ENCODE measurements around the gene IQCE.
A peak's percentile ranks its signal among the peaks of the same experiment; 100 is the strongest.

Gene IQCE

DNA sequence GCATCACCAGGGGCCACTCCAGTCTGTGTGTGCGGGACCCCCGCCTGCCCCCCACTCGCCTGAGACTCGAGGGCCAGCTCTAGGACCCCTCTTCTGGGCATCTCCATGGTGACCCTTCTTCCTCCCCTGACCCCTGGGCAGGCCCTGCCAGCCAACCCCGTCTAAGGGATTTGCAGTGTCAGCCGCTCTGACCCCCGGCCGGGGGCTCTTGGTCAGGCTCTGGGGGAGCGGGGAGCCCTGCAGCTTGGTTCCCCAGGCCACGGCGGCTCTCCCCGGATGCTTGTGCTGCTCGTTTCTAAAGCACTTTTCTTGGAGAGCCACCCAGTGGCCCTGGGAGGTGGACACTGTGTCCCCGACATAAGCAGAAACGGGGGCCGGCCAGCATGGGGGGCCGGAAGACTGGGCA is 78.3 kb downstream of the IQCE start:
- no peak for DNase-seq

DNA sequence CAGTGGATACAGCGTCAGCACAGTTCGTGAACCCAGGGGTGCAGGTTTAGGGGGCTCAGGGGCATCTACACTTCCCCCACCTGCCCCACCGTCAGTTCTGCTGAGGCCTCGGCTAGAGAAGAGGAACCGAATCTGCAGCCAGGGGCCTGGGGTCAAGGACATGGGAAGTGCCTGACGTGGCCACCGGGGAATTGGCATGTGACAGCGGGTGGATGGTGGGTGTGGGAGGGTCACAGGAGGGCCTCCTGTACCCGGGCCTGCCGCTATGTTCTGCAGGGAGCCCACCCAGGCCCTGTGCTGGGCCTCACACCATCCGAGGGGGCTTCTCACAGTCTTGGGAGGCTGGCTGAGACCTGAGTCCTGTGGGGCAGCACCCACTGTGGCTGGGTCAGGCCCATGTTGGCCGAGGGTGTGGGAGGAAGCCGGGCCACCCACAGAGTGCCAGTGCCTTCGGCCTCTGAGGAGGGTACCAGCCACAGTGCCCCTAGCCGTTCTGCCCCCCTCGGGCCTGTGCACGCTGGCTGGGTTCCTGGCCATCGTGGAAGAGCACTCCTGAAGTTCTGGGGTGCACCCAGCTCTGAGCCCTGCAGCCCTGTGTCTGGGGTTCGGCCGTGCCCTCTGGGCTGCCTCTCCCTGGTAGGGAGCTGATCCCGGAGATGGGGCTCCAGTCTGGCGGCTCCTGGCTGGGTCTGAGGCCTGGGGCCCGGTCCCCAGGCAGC is 78.9 kb downstream of the IQCE start:
- no peak for DNase-seq

DNA sequence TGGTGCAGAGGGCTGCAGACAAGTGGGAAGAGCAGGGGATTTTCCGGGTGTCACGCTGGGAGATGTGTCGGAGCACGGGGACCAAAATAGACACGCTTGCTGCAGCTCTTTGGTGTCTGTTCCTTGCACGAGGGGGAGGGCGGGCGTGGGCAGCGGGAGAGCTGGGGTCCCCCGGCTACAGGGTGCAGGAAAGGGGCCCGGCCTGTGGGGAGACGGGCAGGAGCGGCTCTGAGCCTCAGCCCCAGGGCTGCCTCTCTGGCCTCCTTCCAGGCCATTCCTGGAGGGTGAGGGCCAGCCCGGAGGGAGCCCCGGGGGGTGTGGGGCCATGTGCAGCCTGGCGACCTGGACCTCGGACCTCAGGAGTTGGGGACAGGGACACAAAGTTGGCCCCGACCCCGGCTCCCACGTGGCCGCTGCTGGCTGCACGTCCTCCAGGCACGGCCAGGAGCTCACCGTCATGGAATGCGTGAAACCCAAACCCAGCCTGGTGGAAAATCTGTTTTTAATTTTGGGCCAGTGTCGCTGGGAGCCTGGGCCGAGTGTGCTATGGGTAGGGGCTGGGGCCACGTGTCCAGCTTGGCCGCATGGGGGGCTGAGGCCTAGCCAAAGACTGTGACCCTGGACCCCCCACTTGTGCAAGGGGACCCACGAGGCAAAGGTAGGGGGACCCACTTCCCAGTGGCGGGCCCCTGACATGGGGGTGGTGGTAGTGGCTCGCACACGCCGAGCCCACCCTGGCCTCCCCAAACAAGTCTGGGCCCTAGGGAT is 79.6 kb downstream of the IQCE start:
- DNase-seq: no peak

DNA sequence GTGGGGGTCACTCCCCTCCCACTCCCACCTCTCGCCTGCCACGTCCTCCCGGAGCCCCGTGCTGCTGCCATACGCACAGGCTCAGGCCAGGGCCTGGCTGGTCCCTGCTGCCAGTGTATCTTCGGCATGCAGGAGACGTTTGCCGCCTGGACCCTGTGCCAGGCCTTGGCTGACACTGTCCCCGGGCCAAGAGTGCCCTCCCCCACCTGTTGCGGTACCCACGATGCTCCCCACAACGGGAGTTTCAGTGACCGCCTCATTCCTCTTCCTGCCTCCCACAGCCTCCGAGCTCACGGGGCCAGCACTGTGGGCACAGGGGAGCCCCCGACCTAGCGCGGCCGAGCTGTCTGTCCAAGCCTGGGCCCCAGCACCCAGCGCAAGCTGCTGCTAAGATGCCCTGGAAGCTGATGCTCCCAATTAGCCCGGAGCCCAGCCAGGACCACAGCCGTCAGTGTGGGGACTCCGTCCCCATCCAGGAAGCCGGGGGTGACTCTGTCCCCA is 80.5 kb downstream of the IQCE start:
- no peak for DNase-seq

DNA sequence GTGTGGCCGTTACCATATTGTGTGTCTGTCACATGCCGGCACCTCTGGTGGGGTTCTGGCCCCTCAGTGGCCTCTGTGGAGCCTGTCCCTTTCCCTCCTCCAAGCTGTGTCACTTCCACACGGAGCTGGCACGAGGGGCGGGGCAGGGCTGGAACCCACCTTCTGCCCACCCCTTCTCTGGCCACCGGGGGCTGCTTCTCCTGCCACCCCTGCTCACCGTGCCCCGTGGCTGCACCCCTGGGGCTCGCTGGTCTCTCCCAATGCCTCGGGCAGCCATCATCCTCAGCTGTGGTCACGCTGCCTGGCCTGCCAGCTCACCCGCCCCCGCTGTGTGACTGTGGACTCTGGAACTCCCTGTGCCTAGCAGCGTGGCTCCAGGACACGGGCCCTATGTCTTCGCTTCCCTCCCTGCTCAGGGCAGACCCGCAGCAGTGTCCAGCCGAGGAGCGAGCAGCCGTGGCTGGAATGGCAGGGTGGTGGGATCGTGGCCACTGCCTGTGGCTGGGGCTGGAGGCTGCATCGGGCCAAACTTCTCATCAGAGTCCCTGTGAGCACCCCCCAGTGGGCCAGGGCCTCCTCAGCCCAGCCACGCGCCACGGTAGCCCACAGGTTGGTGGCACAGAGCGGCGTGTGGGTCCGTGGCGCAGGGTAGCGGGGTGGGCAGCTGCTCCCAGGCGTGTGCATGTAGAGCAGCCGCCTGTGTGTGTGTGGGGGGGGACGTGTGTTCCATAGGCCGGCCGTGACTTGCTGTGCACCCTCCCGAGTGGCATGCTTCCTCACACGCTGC is 81.1 kb downstream of the IQCE start:
- no peak for DNase-seq

DNA sequence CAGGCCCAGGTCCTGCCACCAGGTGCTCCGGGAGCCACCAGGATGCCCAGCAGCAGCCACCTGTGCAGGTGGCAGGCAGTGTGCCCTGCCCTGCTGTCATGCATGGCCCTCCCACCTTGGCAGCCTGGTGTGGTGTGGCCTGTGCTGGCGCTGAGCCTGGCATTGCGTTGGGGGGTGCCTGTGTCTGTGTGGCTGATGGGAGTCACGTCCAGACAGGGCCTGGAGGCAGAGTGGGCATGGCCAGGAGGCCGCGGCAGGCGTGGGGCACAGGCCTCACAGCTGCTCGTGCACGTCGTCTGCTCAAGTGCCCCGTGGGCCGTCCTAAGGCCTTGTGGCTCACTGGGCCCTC is 81.7 kb downstream of the IQCE start:
- DNase-seq: no peak

DNA sequence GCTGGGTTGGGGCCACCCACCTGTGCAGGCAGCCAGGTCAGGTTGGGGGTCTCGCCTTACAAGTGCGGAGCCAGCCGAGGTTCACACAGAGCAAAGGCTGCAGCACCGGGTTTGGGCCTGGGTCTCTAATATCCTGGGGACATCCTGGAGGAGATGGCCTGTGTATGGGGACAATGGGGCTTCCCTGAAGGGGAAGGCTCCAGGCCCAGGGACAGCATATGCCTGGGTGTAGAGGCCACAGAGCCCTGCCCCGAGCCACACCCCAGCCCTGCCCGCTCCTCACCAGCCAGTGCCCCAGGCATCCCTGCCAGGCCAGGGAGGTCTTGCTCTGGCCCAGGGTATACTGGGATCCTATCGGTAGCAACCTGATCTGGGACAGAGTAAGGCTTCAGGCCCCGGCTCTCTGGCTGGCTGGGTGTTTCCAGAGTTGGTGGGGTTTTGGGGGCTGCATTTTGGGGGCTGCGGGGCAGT is 82.1 kb downstream of the IQCE start:
- no peak for DNase-seq

DNA sequence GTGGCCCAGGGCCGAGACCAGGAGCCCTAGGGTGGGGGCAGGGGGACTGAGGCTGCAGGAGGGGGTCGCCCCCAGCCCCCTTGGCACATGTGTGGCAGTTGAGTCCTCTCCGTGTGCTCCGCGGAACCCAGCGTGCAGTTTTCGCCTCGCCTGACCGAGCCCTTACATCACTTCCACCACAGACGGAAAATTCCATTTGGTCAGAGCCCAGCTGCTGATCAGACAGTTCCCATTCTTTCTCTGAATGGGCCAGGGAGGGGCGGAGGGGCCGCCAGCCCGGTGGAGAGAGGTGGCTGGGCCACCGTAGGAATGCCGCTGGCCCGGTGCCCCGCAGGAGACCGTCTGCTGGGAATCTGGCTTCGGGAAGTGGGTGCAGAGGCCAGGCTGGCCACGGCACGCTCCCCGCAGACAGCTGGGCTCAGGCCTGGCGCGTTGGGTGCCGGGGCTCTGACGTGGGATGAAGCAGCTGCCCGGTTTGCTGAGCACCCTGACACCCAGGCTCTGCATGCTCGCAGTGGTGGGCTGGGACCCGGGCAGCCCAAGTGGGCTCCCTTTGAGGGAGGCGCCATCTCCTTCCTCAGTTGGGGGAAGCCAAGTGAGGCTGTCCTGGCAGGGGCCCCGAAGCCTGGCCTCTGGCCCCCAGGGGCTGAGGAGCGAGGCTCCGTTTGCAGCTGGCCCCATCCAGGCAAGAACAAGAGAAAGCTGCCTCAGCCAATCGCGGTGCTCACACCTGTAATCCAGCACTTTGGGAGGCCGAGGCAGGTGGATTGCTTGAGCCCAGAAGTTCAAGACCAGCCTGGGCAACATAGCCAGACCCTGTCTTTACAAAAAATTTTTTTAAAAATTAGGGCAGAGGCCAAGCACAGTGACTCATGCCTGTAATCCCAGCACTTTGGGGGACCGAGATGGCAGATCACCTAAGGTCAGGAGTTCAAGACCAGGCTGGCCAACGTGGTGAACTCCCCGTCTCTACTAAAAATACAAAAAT is 82.9 kb downstream of the IQCE start:
- no peak for DNase-seq

DNA sequence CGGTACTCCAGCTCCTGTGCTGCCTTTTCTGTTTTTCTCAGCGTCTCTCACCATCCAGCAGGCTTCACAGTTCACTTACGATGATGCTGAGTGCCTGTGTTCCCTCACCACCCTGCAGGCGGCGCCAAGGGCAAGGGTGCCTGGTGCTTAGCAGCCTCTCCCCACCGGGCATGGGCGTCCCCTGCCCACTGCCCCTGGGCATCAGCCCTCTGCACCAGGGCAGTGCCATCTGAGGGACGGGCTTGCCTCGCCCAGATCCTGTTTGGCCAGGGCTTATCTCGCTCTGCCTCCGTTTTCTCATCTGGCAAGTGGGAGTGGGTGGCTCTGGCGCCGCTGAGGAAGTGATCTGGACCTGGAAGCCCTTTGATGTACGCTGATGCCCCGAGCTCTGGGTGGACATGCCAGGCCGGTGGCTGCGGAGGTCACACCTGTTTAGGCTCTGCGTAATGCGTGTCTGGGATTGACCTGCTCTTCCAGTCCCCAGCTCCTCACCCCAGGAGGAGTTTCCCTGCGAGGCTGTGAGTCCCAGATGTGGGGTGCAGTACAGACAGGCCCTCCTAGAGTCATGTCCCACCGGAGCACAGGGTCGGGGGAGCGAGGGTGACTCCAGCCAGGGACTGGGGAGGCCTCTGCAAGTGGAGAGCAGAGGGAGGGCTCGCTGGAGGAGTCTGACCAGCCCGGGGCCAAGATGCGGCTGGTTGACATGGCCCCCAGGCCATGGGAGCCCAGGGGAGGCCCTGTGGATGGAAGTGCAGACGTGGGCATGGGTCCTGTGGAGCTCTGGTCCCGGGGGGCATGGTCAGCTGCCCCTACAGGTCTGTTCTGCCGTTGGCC is 84.8 kb downstream of the IQCE start:
- no peak for DNase-seq

DNA sequence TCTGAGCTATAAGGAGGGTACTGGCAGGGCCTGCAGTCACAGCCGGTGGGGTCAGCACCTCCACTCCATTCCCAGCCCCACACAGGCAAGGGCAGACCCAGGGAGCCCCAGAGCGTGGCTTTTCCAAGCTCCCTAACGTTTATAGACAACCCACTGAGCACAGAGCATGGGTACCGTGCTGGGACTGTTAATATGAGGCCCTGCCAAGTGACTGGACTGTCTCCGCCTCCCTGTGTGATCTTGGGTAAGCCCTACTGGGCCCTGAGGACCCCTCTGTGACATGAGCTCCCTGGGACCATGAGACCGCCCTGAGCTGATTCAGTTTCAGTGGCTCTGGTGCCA is 85.4 kb downstream of the IQCE start:
- no peak for DNase-seq

DNA sequence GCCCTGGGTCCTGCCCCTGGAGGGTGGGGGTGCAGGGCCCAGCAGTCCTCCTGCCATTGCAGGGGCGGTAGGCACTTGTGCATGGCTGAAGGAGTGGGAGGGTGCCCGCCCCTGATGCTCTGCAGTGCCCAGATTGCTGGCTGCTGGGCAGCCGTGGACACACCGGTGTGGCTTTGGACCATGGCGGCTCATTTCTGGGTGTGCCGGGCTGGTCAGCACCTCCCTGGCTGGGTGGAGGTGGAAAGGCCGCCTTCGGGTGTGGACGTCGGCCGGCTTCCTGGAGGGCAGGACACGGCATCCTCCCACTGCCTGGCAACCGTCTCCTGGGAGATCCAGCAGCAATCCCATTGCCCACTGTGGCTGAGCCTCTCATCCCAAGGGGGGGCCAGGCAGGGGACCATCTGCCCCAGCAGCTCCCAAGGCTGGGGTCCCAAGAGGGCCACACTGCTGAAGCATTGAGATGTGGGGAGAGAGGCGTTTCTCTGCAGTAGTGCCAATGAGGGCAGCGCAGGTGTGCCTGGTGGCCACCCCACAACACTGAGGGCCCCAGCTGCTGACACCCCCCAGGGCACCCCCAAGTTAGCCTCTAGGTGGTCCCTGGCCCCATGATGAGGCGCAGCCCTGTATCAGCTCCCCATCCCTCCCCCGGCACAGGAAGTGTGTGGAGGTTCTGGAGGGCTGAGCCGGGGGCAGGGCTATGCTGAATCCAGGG is 85.9 kb downstream of the IQCE start:
- DNase-seq: no peak

DNA sequence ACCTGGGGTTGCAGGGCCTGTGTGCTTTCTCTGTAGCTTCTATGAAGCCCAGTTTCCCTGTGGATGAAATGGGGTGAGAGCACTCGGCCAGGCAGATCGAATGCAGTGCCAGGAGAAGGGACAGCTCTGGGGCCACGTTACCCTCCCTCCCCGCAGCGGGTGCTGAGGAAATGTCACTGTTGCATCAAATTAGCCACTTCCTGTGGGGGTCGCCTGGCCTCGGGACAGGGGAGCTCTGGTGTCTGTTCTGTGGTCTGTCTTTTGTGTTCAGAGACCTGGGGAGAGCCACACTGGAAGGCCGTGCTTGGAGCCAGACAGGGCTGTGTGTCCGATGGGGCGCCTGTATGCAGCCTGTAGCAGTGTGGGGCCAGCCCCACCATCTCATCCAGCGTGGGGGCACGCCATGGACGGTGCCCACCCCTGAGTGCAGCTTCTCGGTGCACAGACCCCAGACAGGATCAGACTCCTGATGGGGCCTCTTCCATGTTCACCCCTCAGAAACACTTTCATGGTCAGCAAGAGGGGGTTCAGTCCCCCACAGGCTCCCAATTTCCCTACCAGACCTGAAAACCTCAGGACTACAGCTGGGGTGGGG is 86.6 kb downstream of the IQCE start:
- DNase-seq: peak; percentile 71

DNA sequence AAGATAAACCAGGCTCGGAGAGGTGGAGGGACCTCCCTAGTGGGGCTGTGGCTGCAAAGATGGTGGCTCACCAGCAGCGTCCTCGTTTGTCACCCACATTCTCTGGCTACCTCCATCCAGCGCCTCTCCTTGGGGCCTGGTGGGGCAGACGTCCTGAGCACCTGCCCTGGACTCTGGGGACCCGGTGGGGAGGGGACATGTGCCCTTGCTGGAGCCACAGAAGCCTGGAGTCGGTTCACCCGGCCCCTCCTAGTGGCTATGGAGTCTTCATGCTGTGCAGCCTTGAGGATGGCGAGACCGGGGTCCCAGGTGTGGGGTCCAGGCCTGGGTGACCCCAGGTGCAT is 87.5 kb downstream of the IQCE start:
- DNase-seq: no peak

DNA sequence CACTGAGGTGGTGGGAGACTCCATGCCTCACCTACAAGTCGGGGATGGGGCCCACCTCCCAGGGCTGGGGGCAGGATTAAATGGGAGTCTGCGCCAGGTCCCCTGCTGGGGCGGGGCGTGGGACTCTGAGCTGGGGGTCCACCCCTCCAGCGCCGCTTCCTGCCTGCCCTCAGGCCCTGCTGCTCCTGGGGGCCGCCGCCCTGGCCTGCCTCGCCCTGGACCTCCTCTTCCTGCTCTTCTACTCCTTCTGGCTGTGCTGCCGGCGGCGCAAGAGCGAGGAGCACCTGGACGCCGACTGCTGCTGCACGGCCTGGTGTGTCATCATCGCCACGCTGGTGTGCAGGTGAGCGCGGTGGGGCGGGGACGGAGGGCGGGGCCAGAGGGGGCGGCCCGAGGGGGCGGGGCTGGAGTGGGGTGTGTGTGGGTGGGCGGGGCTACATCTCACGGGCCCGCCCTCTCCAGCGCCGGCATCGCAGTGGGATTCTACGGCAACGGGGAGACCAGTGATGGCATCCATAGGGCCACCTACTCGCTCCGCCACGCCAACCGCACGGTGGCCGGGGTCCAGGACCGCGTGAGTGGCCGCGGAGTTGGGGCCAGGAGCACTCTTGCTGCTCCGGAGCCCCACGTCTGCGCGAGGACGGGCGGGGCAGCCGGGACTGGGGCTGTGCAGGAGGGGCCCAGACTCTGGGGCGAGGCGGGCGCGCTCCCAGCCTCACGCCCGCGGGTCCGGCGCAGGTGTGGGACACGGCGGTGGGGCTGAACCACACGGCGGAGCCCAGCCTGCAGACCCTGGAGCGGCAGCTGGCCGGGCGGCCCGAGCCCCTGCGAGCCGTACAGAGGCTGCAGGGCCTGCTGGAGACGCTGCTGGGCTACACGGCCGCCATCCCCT is 88.1 kb downstream of the IQCE start:
- no peak for DNase-seq

DNA sequence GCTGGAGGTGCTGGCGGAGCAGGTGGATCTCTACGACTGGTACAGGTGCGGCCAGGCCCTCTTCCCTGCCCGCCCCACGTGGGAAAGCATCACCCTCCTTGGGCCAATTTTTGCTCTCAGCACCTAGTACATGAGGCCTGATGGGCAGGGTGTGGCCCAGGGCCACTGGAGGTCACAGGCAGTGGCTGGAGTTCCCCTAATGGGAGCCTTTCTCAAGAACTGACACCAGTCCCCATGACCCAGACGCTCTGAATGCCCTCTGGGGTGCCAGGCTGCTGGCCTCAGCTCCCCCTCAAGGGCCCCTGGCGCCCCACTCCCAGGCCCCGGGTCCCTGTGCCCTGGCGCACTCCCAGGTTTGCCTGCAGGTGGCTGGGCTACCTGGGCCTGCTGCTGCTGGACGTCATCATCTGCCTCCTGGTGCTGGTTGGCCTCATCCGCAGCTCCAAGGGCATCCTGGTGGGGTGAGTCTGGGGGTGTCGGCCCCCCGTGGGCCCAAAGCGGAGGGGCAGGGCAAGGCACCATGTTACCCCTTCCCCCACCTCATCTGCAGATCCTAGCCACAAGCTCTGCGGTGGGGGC is 88.9 kb downstream of the IQCE start:
- no peak for DNase-seq

DNA sequence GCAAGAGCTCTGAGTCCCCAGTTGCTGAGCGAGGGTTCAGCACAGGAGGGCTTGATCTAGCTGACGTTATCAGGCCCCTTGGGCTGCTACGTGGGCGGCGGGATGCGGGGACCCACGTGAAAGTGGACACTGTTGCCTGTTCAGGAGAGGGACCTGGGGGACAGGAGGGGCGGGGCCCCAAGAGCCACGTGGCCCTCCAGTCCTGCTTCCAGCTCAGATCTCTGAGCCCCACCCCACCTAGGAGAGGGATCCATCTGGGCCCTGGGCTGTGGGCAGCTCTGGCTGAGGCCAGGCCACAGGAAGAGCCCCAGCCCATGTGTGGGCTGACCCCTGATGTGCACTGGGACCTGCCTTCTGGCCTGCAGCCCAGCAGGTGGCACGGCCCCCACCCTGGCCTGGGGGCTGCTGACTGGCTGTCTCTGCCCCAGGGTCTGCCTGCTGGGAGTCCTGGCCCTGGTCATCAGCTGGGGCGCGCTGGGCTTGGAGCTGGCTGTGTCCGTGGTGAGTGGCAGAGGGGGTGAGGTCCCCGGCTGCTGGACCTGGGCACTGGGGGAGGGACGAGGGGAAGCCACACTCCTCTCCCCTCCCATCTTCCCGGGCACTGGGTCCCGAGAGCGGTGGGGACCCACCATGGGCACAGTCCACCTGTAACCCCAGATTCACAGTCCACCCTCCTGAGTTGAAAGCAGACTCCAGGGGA is 90.5 kb downstream of the IQCE start:
- no peak for DNase-seq

DNA sequence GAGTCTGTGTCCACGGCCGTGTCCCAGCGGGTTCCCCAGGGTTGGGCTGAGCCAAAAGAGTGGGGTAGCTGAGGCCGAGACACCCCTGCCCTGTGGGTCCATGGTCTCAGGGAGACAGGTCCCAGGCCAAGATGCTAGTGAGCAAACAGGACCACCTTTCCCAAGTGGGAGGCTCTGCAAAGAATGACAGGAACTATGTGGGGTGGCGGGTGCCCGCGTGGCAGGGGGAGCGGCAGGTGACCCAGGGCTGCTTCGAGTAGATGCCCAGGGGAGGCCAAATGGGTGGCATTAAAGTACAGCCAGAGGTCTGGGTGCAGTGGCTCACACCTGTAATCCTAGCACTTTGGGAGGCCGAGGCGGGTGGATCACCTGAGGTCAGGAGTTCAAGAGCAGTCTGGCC is 91.2 kb downstream of the IQCE start:
- no peak for DNase-seq

DNA sequence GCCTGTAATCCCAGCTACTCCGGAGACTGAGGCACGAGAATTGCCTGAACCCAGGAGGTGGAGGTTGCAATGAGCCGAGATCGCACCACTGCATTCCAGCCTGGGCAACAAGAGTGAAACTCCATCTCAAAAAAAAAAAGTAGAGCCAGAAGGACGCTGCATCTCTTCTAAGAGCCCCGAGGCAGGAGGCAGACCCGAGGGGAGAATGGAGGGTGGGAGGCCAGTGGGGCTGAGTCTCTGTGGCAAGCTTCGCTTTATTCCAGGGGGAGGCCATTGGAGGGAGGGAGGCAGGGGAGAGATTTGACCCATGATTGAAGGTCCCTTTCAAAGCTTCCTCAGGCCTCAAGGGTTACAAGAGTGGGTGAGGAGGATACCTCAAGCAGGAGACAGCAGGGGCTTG is 91.7 kb downstream of the IQCE start:
- no peak for DNase-seq
